GM23248 (cell line): Measurements from ENCODE around the gene FAM13C. TPM values are rescaled to one million over a fixed set of nuclear protein-coding genes. Genes with fewer than 3 reads are reported as not detected.

Experiments used
- DNase-seq: peaks from one replicate; pipeline ENCODE4 v3.0.0-alpha.2; 2015
- H2AFZ ChIP-seq: fragments of 200-600 bp; sonication (generic); 2 replicates; pipeline ENCODE4 v1.6.1; 2016; ENCODE audit warnings: antibody characterized with exemption
- H3F3A ChIP-seq: fragments of 200-600 bp; sonication (generic); 2 replicates; pipeline ENCODE4 v1.6.1; 2016; ENCODE audit warnings: mild to moderate bottlenecking, antibody characterized with exemption, mixed run types; ENCODE audit not compliant: insufficient read depth
- H3K27ac ChIP-seq: fragments of 200-600 bp; sonication (generic); 2 replicates; pipeline ENCODE4 v1.5.1; 2016; ENCODE audit warnings: mild to moderate bottlenecking
- H3K27me3 ChIP-seq: fragments of 200-600 bp; sonication (generic); replicated peaks from 2 replicates; pipeline ENCODE4 v1.6.1; 2016; ENCODE audit warnings: mild to moderate bottlenecking; ENCODE audit not compliant: insufficient read depth
- H3K36me3 ChIP-seq: fragments of 200-600 bp; sonication (generic); 2 replicates; pipeline ENCODE4 v1.6.1; 2016; ENCODE audit warnings: low read depth, mild to moderate bottlenecking
- H3K4me1 ChIP-seq: fragments of 200-600 bp; sonication (generic); 2 replicates; pipeline ENCODE4 v1.6.1; 2016; ENCODE audit warnings: mild to moderate bottlenecking; ENCODE audit not compliant: insufficient read depth
- H3K4me2 ChIP-seq: fragments of 200-600 bp; sonication (generic); one replicate; pipeline ENCODE4 v1.6.1; 2016; ENCODE audit warnings: mild to moderate bottlenecking; ENCODE audit not compliant: unreplicated experiment
- H3K4me3 ChIP-seq: fragments of 200-600 bp; sonication (generic); 2 replicates; pipeline ENCODE4 v1.5.1; 2016; ENCODE audit warnings: mild to moderate bottlenecking
- H3K79me2 ChIP-seq: fragments of 200-600 bp; sonication (generic); 2 replicates; pipeline ENCODE4 v1.6.1; 2016; ENCODE audit warnings: mild to moderate bottlenecking; ENCODE audit not compliant: insufficient read depth
- H3K9ac ChIP-seq: fragments of 200-600 bp; sonication (generic); 2 replicates; pipeline ENCODE4 v1.6.1; 2016; ENCODE audit warnings: mild to moderate bottlenecking
- H3K9me2 ChIP-seq: fragments of 200-600 bp; sonication (generic); 2 replicates; pipeline ENCODE4 v1.6.1; 2016; ENCODE audit warnings: mixed run types, mild to moderate bottlenecking, moderate library complexity; ENCODE audit not compliant: insufficient read depth
- H3K9me3 ChIP-seq: fragments of 200-600 bp; sonication (generic); one replicate; pipeline ENCODE4 v1.6.1; 2017; ENCODE audit warnings: low read depth
- H4K20me1 ChIP-seq: fragments of 200-600 bp; sonication (generic); 2 replicates; pipeline ENCODE4 v1.6.0; 2016; ENCODE audit not compliant: insufficient read depth
- EZH2 ChIP-seq: fragments of 200-600 bp; sonication (generic); IDR thresholded peaks from 2 replicates; pipeline ENCODE4 v1.6.1; 2018; ENCODE audit warnings: antibody characterized with exemption, mild to moderate bottlenecking; ENCODE audit not compliant: insufficient read depth, poor library complexity, severe bottlenecking
- EZH2phosphoT487 ChIP-seq: fragments of 200-600 bp; sonication (generic); IDR thresholded peaks from 2 replicates; pipeline ENCODE4 v1.6.1; 2018; ENCODE audit warnings: antibody characterized with exemption, moderate library complexity, mild to moderate bottlenecking, low read depth; ENCODE audit not compliant: insufficient read depth
- WGBS, 2 experiments: methylation state at CpG; one replicate each; pipeline ENCODE4 v1.1.6; 2015 to 2017; ENCODE audit warnings: low lambda C conversion rate in 2 of 2, low coverage in 1 of 2; ENCODE audit errors: missing lambda C conversion rate in 2 of 2; 5-methylcytosine and 5-hydroxymethylcytosine counted together
- in situ Hi-C: fragments of 300-500 bp; cut with MboI; formaldehyde crosslinking; loops from 2 replicates; pipeline ENCODE4 v1.15.0; 2020
- polyA plus RNA-seq: library from polyadenylated mRNA; unstranded; fragments of >200 nt; fragmentation: Nextera tagmentation; extraction: Ambion mirVana; gene quantifications from 2 replicates; pipeline ENCODE4 v1.2.1, GENCODE V29; 2016
- total RNA-seq: library from RNA; depleted of rRNA; stranded (reverse); fragments of >200 nt; shearing (Covaris generic); gene quantifications from 2 replicates; pipeline ENCODE4 v1.2.3, GENCODE V29; 2014

The FAM13C gene
- total and polyA plus RNA-seq, 2 experiments from 2014 or later = 0.54 to 0.56 TPM

DNA sequence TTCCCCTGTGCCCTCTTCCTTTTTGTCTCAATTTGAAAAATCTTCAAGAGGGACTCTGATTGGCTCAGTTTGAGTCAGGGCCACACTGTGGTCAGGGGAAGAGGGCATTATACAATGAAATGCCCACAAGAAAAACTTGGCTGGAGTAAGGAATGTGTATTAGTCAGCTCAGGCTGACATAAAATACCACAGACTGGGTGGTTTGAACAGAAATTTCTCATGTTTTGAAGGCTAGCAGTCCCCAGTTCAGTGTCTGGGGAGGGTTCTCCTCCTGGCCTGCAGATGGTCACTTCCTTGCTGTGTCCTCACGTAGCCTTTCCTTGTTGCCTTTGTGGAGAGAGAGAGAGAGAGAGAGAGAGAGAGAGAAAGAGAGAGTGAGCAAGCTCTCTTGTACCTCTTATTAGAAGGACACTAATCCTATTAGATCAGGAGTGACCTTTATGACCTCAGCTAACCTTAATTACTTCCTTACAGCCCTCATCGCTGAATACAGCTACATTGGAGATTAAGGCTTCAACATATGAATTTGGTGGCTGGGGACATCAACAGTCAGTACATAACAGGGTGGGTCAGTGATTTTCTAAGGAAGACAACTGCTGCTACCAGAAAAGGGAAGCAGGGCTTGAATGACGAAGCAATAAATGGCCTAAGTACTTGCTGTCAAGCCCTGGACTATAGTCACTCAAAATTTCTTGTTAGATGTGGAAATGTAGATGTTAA is 25.8 kb upstream of the FAM13C start:
- Histone ChIP-seq H3K9ac (peak overlapping the region; percentile 51), H3K9me2 (no peaks in the 10 kb centered on the region; the same call in 1 of the 2 replicates), H3F3A (peaks cover 22% of the 10 kb centered on the region), H3K4me1 (peaks cover 30% of the 10 kb centered on the region), H3K36me3 (no peaks in the 10 kb centered on the region), H2AFZ (peak overlapping the region; percentile 69), H3K27ac (peak overlapping the region; percentile 83), H4K20me1 (no peaks in the 10 kb centered on the region), H3K27me3 (no peaks in the 10 kb centered on the region), H3K4me2 (peak overlapping the region; percentile 66), H3K9me3 (no peaks in the 10 kb centered on the region), H3K4me3 (no peak overlapping the region), H3K79me2 (no peaks in the 10 kb centered on the region)
- DNase-seq = peak; percentile 90
- no peak for TF ChIP-seq EZH2
- TF ChIP-seq EZH2phosphoT487 = peak; percentile 71; the same call in 1 of the 2 replicates
- in situ Hi-C loops = no loop called here
- WGBS, 2 experiments = 28 to 36% methylated on average over 3 of the region's 3 CpGs

DNA sequence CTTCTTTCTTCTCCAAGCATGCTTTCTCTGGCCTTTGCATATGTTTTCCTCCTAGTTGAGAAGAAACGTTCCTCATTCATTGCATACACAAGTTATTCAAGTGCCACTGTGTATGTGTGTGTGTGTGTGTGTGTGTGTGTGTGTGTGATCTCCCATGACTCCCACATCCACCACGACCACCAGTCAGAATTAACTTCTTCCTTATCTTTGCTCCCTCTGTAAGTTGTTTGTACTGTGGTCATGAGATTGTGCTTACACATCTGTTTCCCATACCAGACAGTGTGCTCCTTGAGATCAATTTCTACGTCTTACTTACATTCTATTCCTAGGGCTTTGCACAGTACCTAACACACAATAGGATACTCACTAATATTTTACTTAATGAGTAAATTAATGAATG is 22.4 kb upstream of the FAM13C start:
- H3K4me2 ChIP-seq = no peak overlapping the region
- no peak for DNase-seq
- H3K27ac ChIP-seq = no peak overlapping the region
- peaks cover 22% of the 10 kb centered on the region for H3F3A ChIP-seq
- H3K27me3 ChIP-seq = no peaks in the 10 kb centered on the region
- H3K36me3 ChIP-seq = no peaks in the 10 kb centered on the region
- H3K9me2 ChIP-seq = no peaks in the 10 kb centered on the region
- no peaks in the 10 kb centered on the region for H3K79me2 ChIP-seq
- 56 to 76% methylated on average over 3 of the region's 3 CpGs for WGBS, 2 experiments
- in situ Hi-C loops = no loop called here
- TF ChIP-seq EZH2phosphoT487 (no peak), EZH2 (no peak)
- no peaks in the 10 kb centered on the region for H4K20me1 ChIP-seq
- no peak overlapping the region for H3K9ac ChIP-seq
- no peak overlapping the region for H2AFZ ChIP-seq
- H3K9me3 ChIP-seq = no peaks in the 10 kb centered on the region
- no peak overlapping the region for H3K4me3 ChIP-seq
- H3K4me1 ChIP-seq = peaks cover 33% of the 10 kb centered on the region

DNA sequence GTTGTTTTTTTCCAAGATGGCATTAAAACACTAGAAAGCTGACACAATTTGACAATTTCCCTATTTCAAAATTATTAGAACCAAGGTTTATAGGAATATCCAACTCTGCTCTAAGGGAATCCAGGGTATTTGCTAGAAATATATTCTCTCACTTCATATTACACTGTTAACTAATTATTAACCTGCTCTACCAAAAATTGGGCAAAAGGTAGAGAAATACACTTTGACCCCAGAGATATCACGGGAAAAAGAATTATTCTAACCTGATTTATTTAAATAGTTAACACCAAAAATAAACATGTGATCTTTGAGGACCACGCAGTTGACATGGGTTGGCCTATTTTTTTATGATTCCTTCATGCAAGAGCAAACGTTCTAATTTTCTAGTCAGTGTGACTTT is 21.6 kb upstream of the FAM13C start:
- H3K4me1 ChIP-seq = peaks cover 28% of the 10 kb centered on the region
- H4K20me1 ChIP-seq = no peaks in the 10 kb centered on the region
- H3K27ac ChIP-seq = no peak overlapping the region
- TF ChIP-seq EZH2 (no peak), EZH2phosphoT487 (no peak)
- no peak overlapping the region for H3K4me2 ChIP-seq
- in situ Hi-C loops = no loop called here
- 55% methylated on average over 3 of the region's 3 CpGs for WGBS, 2 experiments
- H3K9ac ChIP-seq = no peak overlapping the region
- H2AFZ ChIP-seq = no peak overlapping the region
- H3K27me3 ChIP-seq = no peaks in the 10 kb centered on the region
- H3K9me3 ChIP-seq = no peaks in the 10 kb centered on the region
- H3K4me3 ChIP-seq = no peak overlapping the region
- no peaks in the 10 kb centered on the region for H3K9me2 ChIP-seq
- no peak for DNase-seq
- H3K79me2 ChIP-seq = no peaks in the 10 kb centered on the region
- no peaks in the 10 kb centered on the region for H3K36me3 ChIP-seq
- peaks cover 22% of the 10 kb centered on the region for H3F3A ChIP-seq

DNA sequence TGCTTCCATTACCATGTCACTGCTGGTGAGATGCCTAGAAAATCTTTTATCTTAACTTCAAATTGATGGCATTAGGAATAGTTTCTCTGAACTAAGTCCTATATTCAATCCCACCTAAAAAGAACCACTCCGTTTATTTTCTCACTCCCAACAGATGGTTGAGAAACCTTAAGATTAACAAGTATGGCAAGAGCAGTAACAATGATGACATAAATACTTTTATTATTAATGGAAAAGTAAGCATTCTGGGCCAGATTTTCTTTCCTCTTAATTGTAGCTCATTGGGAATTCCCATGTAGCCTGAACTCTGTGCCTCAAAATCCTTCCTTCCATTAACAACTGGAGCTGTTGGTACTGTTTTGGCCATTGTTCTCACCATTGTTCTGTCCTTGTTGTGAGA is 21.1 kb upstream of the FAM13C start:
- Histone ChIP-seq H3K27me3 (no peaks in the 10 kb centered on the region), H2AFZ (peak overlapping the region; percentile 43; the same call in 1 of the 2 replicates), H4K20me1 (no peaks in the 10 kb centered on the region), H3K4me1 (peaks cover 24% of the 10 kb centered on the region), H3K4me3 (no peak overlapping the region), H3K36me3 (no peaks in the 10 kb centered on the region), H3K4me2 (no peak overlapping the region), H3F3A (peaks cover 17% of the 10 kb centered on the region), H3K27ac (no peak overlapping the region), H3K9me2 (no peaks in the 10 kb centered on the region), H3K9ac (no peak overlapping the region), H3K79me2 (no peaks in the 10 kb centered on the region), H3K9me3 (no peaks in the 10 kb centered on the region)
- in situ Hi-C loops = no loop called here
- TF ChIP-seq EZH2 = no peak
- no peak for TF ChIP-seq EZH2phosphoT487
- DNase-seq = peak; percentile 5
- WGBS, 2 experiments = 17 to 20% methylated on average over 1 of the region's 1 CpG
